SKM-1 treated with dmso at 0.1 percent for 144 hours (cell line): ENCODE results near the gene FTO.
"Not testable (repeated sequence)": the region's sequence is repeated elsewhere in the genome, so short reads cannot be mapped to it uniquely, and the experiment has no call there.

ENCODE experiments used
- DNase-seq: peaks from one replicate; lab custom pipeline; 2025; ENCODE audit not compliant: unreplicated experiment; lab: John Stamatoyannopoulos, UW

The FTO gene

GRCh38 chr16:54169112-54169511, 465.2 kb downstream of the FTO start:
- no peak for DNase-seq

DNA sequence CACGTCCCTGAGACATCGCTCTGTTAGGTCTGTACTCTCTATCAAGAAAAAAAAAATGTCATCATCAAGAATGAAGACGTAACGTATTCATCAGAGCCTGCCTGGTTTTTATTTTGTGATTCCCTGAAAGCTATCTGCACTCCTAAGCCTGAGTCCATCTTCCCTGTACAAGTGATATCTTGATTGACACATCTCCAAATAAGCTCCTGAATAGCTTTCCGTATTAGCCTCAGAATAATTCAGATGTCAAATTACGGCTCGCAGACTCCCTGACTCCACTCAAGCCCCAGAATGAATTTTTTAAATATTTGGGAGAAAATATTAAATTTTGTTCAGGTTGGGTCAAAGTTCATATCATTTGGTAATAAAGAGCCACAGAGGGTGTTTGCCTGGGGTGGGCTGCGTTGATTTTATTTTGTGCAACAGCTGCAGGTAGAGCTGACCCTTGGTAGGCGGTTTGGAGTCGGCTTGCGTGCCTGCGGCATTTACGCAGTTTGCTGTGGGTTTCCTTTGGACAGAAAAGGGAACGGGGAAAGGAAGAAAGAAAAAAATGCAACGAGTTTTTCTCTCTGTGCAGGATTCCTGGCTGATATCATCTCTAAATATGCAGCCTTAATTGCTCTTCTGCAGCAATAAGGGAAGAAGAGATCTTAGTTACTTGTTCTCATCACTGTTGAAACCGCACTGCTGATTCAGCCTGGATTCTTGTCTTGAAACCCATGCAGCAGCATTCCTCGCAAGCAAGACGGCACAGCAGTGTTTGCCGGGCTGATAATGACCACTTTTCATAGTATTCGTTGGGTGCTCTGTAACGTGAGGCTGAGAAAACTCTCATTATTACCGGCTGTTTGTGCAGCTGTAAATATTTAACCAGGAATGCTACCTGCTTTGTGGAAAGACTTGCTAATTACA, 467.9 kb downstream of the FTO start:
- no peak for DNase-seq

GRCh38 chr16:54173490-54173889, 469.5 kb downstream of the FTO start:
- no peak for DNase-seq

DNA sequence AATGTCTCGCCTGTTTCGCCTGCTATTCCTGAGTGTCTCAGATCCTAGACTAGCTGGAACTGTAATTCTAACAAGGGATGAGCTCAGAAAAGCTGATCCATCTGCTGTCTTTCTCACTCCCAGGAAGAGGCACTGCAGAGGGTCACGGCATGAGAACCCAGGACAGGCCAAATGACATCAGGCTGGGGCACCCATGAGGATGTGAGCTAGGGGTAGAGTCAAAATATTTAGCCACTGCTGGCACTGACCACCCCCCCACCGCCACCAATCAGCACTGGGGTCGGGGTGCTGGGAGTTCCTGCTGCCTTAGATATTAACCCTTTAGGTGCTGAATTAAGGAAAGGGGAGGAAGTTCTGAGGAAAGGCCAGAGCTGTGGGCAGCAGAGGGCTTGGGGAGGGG, 470.2 kb downstream of the FTO start:
- no peak for DNase-seq

DNA sequence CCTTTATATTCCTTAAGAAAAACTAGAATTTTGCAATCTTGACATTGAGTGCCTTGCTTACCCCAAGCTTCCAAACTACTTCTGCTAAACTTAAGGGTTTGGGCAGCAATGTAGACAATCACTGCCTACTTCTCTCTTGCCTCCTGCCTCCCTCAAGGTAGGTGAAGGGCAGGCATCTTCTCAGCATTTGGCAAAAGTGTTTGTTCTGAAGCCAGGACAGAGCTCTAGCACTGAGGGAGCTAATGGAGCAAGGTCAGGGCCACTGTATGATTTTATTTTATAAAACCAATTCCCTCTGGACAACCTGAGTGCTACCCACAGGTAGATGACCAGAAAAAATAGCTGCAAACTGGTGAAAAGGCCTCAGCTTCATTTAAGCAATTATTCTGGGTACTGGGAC, 470.8 kb downstream of the FTO start:
- no peak for DNase-seq

DNA sequence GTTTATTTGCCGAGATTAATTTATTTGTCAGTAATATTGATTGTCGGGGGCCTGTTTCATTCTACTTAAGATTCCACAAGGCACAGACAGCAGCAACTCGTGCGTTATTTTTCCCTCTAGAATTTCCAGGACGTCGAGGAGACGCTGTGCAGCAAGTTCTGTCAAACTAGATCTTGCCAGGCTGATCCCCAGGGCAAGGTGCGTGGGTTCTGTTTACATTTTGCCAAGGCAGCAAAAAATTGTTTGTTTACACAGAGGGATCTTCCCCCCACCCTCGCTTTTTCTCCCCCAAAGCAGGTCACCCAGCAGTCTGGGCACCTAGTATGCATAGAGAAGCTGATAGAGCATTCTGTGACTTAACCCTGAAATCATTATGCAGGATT, 471.2 kb downstream of the FTO start:
- DNase-seq, result no peak

DNA sequence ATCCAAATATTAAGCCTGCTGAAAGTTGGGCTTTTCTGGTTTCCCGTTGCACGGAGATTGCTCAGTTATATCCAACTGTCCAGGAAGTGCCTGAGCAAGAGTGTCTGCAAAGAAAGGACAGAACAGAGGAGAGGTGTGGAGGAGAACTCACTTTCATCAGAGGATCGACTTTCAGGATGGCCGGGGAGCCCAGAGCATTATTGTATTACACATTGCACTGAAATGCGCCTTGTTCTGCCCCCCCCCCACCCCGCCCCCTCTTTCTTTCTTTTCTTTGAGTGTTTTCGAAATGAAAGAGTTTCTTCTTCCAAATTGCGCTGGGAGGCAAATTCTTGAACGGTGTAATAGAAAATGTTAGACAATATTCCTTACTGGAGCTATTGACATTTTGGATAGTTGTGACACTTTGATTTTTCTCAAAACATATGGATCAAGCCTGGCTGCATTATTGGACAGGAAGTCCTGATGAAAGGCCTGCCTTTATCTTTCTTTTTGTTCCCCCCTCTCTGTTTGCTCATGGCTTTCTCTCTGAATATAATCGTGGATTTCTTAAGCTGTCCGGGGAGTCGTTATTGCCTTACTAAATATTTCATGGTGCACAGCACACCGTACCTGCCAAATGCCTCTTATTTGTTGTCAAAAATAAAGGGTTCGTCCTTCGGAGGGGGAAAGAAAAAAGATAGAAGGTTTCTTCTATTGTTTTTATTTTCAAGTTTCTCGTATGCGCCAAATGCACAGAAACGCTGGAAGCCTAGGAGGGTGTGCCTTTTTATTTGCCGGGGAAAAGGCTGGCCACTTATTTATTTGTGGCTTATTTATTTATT, 471.8 kb downstream of the FTO start:
- no peak for DNase-seq

DNA sequence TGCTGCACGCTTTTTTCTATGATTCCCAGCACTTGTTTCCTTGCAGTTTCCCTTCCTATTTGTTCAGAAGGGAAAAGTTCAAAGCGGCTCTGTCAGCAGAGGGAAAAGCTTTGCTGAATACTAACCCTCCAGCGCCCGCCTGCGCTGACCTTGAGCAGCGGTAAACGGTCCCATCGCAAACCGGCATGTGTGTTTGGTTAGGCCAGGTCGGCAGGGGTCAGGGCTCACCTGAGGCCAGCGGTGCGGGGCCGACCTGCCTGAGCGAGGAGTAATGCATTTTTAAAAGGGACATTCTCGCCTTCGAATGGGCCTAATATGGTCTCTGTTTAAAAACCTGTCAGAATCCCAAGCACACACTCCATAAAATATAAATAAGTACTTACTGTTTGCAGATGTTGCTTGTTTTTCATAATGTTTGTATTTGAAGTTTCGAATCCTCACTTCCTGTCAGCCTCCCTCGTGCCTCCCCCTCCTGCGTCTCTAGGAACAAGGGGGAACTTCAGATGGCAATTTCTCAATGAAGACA, 472.5 kb downstream of the FTO start:
- no peak for DNase-seq

- DNase-seq, result no peak
These were observed 473.3 kb downstream of the FTO start for GRCh38 chr16:54177052-54177861.

GRCh38 chr16:54177862-54178477, 474.0 kb downstream of the FTO start:
- no peak for DNase-seq

- DNase-seq, result no peak
These were observed 474.6 kb downstream of the FTO start for GRCh38 chr16:54178478-54178976.

DNA sequence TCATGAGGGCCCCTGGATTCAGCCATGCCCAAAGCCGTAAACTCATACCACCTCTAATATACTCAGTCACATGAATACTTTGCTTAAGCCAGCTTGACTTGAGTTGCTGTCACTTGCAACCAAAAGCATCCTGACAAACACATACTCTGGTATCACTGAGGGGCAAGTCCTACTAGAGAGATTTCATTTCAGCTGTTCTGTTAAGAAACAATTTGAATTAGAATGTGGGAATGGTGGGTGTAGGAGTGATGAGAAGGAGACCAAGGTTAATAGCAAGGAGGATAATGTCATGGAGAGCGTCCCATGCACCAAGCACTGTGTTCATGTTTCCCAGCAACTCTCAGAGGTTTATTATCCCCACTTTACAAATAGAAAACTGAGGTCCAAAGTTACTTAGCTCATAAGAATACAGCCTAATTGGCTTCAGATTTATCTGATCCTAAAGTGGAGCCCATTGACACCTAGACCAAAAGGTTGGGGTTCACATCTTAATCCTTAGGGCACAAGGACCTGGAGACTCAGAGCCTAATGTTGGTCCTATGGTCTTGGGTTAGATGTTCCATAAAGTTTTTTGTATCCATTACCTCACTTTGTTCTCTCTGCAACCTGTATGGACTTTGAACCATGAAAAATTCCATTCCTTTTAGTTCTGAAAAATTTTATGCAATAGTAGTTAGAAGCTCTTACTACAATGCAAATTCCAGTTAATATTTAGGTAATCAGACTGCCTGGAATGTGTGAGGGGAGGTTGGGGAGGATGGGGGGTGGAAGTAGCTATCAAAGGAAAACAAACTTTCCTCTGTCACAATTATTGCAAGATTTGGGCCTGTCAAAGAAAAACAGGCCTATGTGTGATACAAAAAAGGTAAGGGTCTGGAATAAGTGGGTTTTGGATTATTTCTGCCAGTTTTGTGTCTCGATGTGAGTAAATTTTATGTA, 476.7 kb downstream of the FTO start:
- no peak for DNase-seq

GRCh38 chr16:54181683-54182329, 477.9 kb downstream of the FTO start:
- not testable (repeated sequence) for DNase-seq

DNA sequence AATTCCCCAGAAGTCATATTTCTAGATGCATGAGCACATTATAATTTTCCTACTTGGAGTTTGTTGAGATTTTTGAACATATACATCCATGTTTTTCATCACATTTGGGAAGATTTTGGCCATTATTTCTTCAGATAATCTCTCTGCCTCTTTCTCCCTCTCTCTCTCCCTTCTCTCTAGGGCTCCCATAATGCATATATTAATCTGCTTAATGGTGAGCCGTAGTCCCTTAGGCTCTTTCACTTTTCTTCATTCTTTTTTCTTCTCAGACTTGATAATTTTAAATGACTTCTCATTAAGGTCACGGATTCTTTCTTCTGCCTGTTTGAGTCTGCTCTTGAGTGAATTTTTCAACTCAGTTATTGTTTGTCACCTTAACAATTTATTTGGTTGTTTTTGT, 481.1 kb downstream of the FTO start:
- DNase-seq, result no peak

GRCh38 chr16:54191163-54191562, 487.2 kb downstream of the FTO start:
- DNase-seq, result no peak

DNA sequence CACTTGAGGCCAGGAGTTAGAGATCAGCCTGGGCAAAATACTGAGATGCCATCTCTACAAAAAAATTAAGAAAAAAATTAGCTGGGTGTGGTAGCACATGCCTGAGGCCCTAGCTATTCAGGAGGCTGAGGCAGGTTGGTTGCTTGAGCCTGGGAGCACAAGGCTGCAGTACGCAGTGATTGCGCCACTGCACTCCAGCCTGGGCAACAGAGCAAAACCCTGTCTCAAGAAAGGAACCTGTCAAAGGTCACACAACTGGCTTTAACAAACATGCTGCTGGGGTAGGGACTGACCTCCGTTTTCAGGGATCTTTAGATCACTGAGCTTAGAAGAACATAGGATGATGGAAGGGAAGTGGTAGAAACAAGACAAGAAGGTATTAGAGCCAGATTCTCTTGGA, 487.6 kb downstream of the FTO start:
- no peak for DNase-seq

DNA sequence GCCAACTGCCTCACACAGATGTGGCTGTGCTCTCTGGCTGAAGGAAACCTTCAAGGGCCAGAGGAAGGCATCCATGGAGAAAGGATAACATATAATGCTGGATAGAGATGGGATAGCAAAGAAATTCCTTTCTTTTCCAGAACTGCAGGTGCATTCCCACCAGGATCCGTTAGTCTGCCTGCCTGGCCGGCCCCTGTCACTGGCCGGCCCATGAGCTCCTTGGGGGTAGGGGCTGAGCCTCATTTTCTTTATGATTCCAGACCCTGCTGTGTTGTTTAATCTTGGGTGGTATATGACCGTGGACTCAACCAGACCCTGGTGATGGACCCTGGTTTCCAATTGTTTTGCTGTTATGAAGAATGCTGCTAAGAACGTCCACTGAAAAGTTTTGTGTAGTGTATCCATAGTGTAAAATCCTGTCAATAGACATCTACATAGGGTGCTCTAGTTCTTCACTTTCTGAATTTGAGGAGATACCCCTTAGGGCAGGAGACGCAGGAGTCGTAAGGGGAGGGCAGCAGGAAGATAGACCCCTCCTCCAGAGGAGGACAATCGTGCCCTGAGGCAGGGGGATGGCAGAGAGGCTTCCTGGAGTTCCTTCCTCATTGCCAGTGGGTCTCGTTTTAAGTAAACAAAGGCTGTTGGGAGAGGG, 489.2 kb downstream of the FTO start:
- DNase-seq, result no peak

GRCh38 chr16:54193665-54194333, 489.8 kb downstream of the FTO start:
- peak; percentile 58 for DNase-seq
